GM23338 (cell line): Measurements from ENCODE around the gene ANTKMT. TPM values are rescaled to one million over a fixed set of nuclear protein-coding genes. Genes with fewer than 3 reads are reported as not detected.
A peak's percentile ranks its signal among the peaks of the same experiment; 100 is the strongest.

Experiments used
- ATAC-seq: fragments of 200-7000 bp; cut with Tn5 transposase; 3 replicates; pipeline ENCODE4 v1.9.1; 2020
- DNase-seq: peaks from one replicate; pipeline ENCODE4 v3.0.0-alpha.2; 2015; ENCODE audit warnings: low spot score
- H2AFZ ChIP-seq: fragments of 200-600 bp; sonication (generic); 2 replicates; pipeline ENCODE4 v1.8.0; 2016; ENCODE audit warnings: antibody characterized with exemption, mild to moderate bottlenecking, moderate library complexity
- H3F3A ChIP-seq: fragments of 200-600 bp; sonication (generic); replicated peaks from 2 replicates; pipeline ENCODE4 v1.8.0; 2017; ENCODE audit warnings: antibody characterized with exemption, mixed run types, low read depth
- H3K27ac ChIP-seq: fragments of 200-600 bp; sonication (generic); 2 replicates; pipeline ENCODE4 v1.6.1; 2016; ENCODE audit warnings: low read depth
- H3K27me3 ChIP-seq: fragments of 200-600 bp; sonication (generic); 2 replicates; pipeline ENCODE4 v1.8.0; 2016; ENCODE audit warnings: mild to moderate bottlenecking, mixed run types, moderate library complexity; ENCODE audit not compliant: insufficient read depth
- H3K36me3 ChIP-seq: fragments of 200-600 bp; sonication (generic); 2 replicates; pipeline ENCODE4 v1.8.0; 2016; ENCODE audit warnings: mild to moderate bottlenecking; ENCODE audit not compliant: insufficient read depth
- H3K4me1 ChIP-seq: fragments of 200-600 bp; sonication (generic); 2 replicates; pipeline ENCODE4 v1.8.0; 2016; ENCODE audit warnings: mild to moderate bottlenecking, moderate library complexity; ENCODE audit not compliant: insufficient read depth
- H3K4me2 ChIP-seq: fragments of 200-600 bp; sonication (generic); 2 replicates; pipeline ENCODE4 v1.7.1; 2017; ENCODE audit warnings: mixed run types
- H3K4me3 ChIP-seq: fragments of 200-600 bp; sonication (generic); 2 replicates; pipeline ENCODE4 v1.6.1; 2016; ENCODE audit warnings: mixed run types
- H3K79me2 ChIP-seq: fragments of 200-600 bp; sonication (generic); replicated peaks from 2 replicates; pipeline ENCODE4 v1.8.0; 2017; ENCODE audit warnings: mild to moderate bottlenecking; ENCODE audit not compliant: insufficient read depth
- H3K9me2 ChIP-seq: fragments of 200-600 bp; sonication (generic); 2 replicates; pipeline ENCODE4 v1.8.0; 2017; ENCODE audit not compliant: insufficient read depth
- H4K20me1 ChIP-seq: fragments of 200-600 bp; sonication (generic); replicated peaks from 2 replicates; pipeline ENCODE4 v1.8.0; 2017; ENCODE audit warnings: mild to moderate bottlenecking; ENCODE audit not compliant: insufficient read depth
- H3K27ac Mint-ChIP-seq: 2 replicates; pipeline ENCODE4 v1.8.0; 2020; ENCODE audit warnings: inconsistent platforms, mild to moderate bottlenecking, moderate library complexity, mixed read lengths
- H3K27me3 Mint-ChIP-seq: 3 replicates; pipeline ENCODE4 v1.8.0; 2022; ENCODE audit warnings: low read depth, mild to moderate bottlenecking, moderate library complexity, mixed read lengths, inconsistent platforms; ENCODE audit not compliant: insufficient read depth, poor library complexity
- H3K36me3 Mint-ChIP-seq: 3 replicates; pipeline ENCODE4 v1.8.0; 2021; ENCODE audit warnings: low read depth, mild to moderate bottlenecking, inconsistent platforms, moderate library complexity, mixed read lengths
- H3K4me1 Mint-ChIP-seq: 3 replicates; pipeline ENCODE4 v1.8.0; 2020; ENCODE audit warnings: mild to moderate bottlenecking, inconsistent platforms, mixed read lengths
- H3K4me3 Mint-ChIP-seq: 3 replicates; pipeline ENCODE4 v1.8.0; 2021; ENCODE audit warnings: moderate library complexity, mild to moderate bottlenecking, inconsistent platforms, mixed read lengths
- H3K9me3 Mint-ChIP-seq: 3 replicates; pipeline ENCODE4 v1.8.0; 2020; ENCODE audit warnings: moderate library complexity, mild to moderate bottlenecking, inconsistent platforms, mixed read lengths
- CREB1 ChIP-seq: fragments of 250-450 bp; sonication (Bioruptor Pico); IDR thresholded peaks from 2 replicates; pipeline ENCODE4 v1.5.0; 2020; ENCODE audit warnings: low read depth, mild to moderate bottlenecking, moderate library complexity
- EZH2 ChIP-seq: fragments of 200-600 bp; sonication (generic); IDR thresholded peaks from one replicate; pipeline ENCODE4 v1.8.0; 2017; ENCODE audit warnings: antibody characterized with exemption, mild to moderate bottlenecking, low read depth; ENCODE audit not compliant: unreplicated experiment
- EZH2phosphoT487 ChIP-seq: fragments of 200-600 bp; sonication (generic); IDR thresholded peaks from one replicate; pipeline ENCODE4 v1.8.1; 2018; ENCODE audit warnings: antibody characterized with exemption; ENCODE audit not compliant: unreplicated experiment
- JUNB ChIP-seq: IDR thresholded peaks from one replicate; pipeline ENCODE4 v1.6.1; 2016; ENCODE audit warnings: antibody characterized with exemption; ENCODE audit not compliant: unreplicated experiment
- NANOG ChIP-seq: IDR thresholded peaks from 2 replicates; pipeline ENCODE4 v1.6.1; 2016; ENCODE audit warnings: antibody characterized with exemption, borderline replicate concordance
- POLR2AphosphoS5 ChIP-seq: IDR thresholded peaks from 2 replicates; pipeline ENCODE4 v1.6.1; 2016; ENCODE audit warnings: antibody characterized with exemption, low read depth
- STAT1 ChIP-seq: IDR thresholded peaks from one replicate; pipeline ENCODE4 v1.6.1; 2016; ENCODE audit warnings: antibody characterized with exemption; ENCODE audit not compliant: unreplicated experiment
- ZNF114 ChIP-seq: fragments of 250-450 bp; sonication (Bioruptor Pico); IDR thresholded peaks from 2 replicates; pipeline ENCODE4 v1.5.0; 2020; ENCODE audit warnings: mild to moderate bottlenecking, moderate library complexity
- polyA plus RNA-seq: library from polyadenylated mRNA; unstranded; fragments of >200 nt; fragmentation: Nextera tagmentation; extraction: Ambion mirVana; gene quantifications from 2 replicates; pipeline ENCODE4 v1.2.1, GENCODE V29; 2016
- total RNA-seq: library from RNA; depleted of rRNA; stranded (reverse); fragments of >200 nt; shearing (Covaris generic); gene quantifications from 2 replicates; pipeline ENCODE4 v1.2.3, GENCODE V29; 2014
- TF ChIP-seq, protein P1 (sequence below), 2 experiments: fragments of 200-600 bp in 1 of 2; sonication (generic) in 1 of 2; conservative IDR thresholded peaks; 2 replicates each; pipeline versions ENCODE4 v1.5.1 to v1.6.1; 2016 to 2017; ENCODE audit warnings: antibody characterized with exemption in 2 of 2, low read depth in 2 of 2, mild to moderate bottlenecking in 2 of 2, moderate library complexity in 1 of 2
- TF ChIP-seq, protein P2 (sequence below): IDR thresholded peaks from one replicate; pipeline ENCODE4 v1.6.1; 2018; ENCODE audit warnings: antibody characterized with exemption; ENCODE audit not compliant: unreplicated experiment
- TF ChIP-seq, protein P3 (sequence below): IDR thresholded peaks from 2 replicates; pipeline ENCODE4 v1.6.1; 2016; ENCODE audit warnings: antibody characterized with exemption
- TF ChIP-seq, protein P4 (sequence below): fragments of 250-450 bp; sonication (Bioruptor Pico); IDR thresholded peaks from 2 replicates; pipeline ENCODE4 v1.5.0; 2020; ENCODE audit warnings: mild to moderate bottlenecking, moderate library complexity

The ANTKMT gene
- total and polyA plus RNA-seq, 2 experiments from 2014 or later, result 23.8 to 37.2 TPM

DNA sequence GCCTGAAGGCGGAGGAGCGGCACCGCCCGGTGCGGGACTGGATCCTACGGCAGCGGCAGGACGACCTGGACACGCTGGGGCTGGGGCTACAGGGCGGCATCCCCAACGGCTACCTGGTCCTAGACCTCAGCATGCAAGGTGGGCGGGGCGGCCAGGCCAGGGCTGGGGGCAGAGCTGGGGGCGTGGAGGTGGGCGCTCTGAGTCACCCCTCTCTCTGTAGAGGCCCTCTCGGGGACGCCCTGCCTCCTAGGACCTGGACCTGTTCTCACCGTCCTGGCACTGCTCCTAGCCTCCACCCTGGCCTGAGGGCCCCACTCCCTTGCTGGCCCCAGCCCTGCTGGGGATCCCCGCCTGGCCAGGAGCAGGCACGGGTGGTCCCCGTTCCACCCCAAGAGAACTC lies 47.5 kb downstream of the ANTKMT start:
- ATAC-seq (peak; percentile 19), DNase-seq (no peak)
- Mint-ChIP-seq H3K4me3 (no peak overlapping the region), H3K4me1 (no peaks in the 10 kb centered on the region; the same call in 2 of the 3 replicates), H3K27ac (no peak overlapping the region), H3K36me3 (no peaks in the 10 kb centered on the region), H3K27me3 (peaks cover 10% of the 10 kb centered on the region), H3K9me3 (no peaks in the 10 kb centered on the region)
- no peaks in the 10 kb centered on the region for H3K9me2 ChIP-seq
- H3K27ac ChIP-seq, result no peak overlapping the region
- H3F3A ChIP-seq, result 0 out of 2 replicates have a peak, but pooled peaks cover 3% of the 10 kb centered on the region
- no peaks in the 10 kb centered on the region for H3K4me1 ChIP-seq
- TF ChIP-seq, protein P1, sequence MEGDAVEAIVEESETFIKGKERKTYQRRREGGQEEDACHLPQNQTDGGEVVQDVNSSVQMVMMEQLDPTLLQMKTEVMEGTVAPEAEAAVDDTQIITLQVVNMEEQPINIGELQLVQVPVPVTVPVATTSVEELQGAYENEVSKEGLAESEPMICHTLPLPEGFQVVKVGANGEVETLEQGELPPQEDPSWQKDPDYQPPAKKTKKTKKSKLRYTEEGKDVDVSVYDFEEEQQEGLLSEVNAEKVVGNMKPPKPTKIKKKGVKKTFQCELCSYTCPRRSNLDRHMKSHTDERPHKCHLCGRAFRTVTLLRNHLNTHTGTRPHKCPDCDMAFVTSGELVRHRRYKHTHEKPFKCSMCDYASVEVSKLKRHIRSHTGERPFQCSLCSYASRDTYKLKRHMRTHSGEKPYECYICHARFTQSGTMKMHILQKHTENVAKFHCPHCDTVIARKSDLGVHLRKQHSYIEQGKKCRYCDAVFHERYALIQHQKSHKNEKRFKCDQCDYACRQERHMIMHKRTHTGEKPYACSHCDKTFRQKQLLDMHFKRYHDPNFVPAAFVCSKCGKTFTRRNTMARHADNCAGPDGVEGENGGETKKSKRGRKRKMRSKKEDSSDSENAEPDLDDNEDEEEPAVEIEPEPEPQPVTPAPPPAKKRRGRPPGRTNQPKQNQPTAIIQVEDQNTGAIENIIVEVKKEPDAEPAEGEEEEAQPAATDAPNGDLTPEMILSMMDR (conservative IDR thresholded peaks at IDR 0.05; ENCODE audit: low read depth in 2 of 2), result no peak
- TF ChIP-seq, protein P2, sequence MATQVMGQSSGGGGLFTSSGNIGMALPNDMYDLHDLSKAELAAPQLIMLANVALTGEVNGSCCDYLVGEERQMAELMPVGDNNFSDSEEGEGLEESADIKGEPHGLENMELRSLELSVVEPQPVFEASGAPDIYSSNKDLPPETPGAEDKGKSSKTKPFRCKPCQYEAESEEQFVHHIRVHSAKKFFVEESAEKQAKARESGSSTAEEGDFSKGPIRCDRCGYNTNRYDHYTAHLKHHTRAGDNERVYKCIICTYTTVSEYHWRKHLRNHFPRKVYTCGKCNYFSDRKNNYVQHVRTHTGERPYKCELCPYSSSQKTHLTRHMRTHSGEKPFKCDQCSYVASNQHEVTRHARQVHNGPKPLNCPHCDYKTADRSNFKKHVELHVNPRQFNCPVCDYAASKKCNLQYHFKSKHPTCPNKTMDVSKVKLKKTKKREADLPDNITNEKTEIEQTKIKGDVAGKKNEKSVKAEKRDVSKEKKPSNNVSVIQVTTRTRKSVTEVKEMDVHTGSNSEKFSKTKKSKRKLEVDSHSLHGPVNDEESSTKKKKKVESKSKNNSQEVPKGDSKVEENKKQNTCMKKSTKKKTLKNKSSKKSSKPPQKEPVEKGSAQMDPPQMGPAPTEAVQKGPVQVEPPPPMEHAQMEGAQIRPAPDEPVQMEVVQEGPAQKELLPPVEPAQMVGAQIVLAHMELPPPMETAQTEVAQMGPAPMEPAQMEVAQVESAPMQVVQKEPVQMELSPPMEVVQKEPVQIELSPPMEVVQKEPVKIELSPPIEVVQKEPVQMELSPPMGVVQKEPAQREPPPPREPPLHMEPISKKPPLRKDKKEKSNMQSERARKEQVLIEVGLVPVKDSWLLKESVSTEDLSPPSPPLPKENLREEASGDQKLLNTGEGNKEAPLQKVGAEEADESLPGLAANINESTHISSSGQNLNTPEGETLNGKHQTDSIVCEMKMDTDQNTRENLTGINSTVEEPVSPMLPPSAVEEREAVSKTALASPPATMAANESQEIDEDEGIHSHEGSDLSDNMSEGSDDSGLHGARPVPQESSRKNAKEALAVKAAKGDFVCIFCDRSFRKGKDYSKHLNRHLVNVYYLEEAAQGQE, result no peak
- TF ChIP-seq POLR2AphosphoS5 (no peak), ZNF114 (CRISPR knock-in tag) (no peak), JUNB (no peak), EZH2 (no peak), STAT1 (no peak), CREB1 (CRISPR knock-in tag) (no peak), NANOG (no peak), EZH2phosphoT487 (no peak)
- TF ChIP-seq, protein P3, sequence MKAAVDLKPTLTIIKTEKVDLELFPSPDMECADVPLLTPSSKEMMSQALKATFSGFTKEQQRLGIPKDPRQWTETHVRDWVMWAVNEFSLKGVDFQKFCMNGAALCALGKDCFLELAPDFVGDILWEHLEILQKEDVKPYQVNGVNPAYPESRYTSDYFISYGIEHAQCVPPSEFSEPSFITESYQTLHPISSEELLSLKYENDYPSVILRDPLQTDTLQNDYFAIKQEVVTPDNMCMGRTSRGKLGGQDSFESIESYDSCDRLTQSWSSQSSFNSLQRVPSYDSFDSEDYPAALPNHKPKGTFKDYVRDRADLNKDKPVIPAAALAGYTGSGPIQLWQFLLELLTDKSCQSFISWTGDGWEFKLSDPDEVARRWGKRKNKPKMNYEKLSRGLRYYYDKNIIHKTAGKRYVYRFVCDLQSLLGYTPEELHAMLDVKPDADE, result no peak
- TF ChIP-seq, protein P4, sequence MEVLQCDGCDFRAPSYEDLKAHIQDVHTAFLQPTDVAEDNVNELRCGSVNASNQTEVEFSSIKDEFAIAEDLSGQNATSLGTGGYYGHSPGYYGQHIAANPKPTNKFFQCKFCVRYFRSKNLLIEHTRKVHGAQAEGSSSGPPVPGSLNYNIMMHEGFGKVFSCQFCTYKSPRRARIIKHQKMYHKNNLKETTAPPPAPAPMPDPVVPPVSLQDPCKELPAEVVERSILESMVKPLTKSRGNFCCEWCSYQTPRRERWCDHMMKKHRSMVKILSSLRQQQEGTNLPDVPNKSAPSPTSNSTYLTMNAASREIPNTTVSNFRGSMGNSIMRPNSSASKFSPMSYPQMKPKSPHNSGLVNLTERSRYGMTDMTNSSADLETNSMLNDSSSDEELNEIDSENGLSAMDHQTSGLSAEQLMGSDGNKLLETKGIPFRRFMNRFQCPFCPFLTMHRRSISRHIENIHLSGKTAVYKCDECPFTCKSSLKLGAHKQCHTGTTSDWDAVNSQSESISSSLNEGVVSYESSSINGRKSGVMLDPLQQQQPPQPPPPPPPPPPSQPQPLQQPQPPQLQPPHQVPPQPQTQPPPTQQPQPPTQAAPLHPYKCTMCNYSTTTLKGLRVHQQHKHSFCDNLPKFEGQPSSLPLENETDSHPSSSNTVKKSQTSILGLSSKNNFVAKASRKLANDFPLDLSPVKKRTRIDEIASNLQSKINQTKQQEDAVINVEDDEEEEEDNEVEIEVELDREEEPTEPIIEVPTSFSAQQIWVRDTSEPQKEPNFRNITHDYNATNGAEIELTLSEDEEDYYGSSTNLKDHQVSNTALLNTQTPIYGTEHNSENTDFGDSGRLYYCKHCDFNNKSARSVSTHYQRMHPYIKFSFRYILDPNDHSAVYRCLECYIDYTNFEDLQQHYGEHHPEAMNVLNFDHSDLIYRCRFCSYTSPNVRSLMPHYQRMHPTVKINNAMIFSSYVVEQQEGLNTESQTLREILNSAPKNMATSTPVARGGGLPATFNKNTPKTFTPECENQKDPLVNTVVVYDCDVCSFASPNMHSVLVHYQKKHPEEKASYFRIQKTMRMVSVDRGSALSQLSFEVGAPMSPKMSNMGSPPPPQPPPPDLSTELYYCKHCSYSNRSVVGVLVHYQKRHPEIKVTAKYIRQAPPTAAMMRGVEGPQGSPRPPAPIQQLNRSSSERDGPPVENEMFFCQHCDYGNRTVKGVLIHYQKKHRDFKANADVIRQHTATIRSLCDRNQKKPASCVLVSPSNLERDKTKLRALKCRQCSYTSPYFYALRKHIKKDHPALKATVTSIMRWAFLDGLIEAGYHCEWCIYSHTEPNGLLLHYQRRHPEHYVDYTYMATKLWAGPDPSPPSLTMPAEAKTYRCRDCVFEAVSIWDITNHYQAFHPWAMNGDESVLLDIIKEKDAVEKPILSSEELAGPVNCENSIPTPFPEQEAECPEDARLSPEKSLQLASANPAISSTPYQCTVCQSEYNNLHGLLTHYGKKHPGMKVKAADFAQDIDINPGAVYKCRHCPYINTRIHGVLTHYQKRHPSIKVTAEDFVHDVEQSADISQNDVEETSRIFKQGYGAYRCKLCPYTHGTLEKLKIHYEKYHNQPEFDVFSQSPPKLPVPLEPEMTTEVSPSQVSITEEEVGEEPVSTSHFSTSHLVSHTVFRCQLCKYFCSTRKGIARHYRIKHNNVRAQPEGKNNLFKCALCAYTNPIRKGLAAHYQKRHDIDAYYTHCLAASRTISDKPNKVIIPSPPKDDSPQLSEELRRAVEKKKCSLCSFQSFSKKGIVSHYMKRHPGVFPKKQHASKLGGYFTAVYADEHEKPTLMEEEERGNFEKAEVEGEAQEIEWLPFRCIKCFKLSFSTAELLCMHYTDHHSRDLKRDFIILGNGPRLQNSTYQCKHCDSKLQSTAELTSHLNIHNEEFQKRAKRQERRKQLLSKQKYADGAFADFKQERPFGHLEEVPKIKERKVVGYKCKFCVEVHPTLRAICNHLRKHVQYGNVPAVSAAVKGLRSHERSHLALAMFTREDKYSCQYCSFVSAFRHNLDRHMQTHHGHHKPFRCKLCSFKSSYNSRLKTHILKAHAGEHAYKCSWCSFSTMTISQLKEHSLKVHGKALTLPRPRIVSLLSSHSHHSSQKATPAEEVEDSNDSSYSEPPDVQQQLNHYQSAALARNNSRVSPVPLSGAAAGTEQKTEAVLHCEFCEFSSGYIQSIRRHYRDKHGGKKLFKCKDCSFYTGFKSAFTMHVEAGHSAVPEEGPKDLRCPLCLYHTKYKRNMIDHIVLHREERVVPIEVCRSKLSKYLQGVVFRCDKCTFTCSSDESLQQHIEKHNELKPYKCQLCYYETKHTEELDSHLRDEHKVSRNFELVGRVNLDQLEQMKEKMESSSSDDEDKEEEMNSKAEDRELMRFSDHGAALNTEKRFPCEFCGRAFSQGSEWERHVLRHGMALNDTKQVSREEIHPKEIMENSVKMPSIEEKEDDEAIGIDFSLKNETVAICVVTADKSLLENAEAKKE (CRISPR knock-in tag), result no peak
- H3K36me3 ChIP-seq, result no peaks in the 10 kb centered on the region
- no peak overlapping the region for H2AFZ ChIP-seq
- no peaks in the 10 kb centered on the region for H3K79me2 ChIP-seq
- H3K4me2 ChIP-seq, result no peak overlapping the region
- H4K20me1 ChIP-seq, result no peaks in the 10 kb centered on the region
- H3K27me3 ChIP-seq, result no peaks in the 10 kb centered on the region
- no peak overlapping the region for H3K4me3 ChIP-seq
